Stimulated activated CD8-positive, alpha-beta memory T cell treated with anti-CD3 and anti-CD28 coated beads, Interleukin-12 subunit alpha, Interleukin-12 subunit beta, amount 100 ng/mL, for 4 hours (primary cell): ENCODE results near the gene RTN4RL1.
"Not testable (repeated sequence)": the region's sequence is repeated elsewhere in the genome, so short reads cannot be mapped to it uniquely, and the experiment has no call there.

Experiments
- DNase-seq: peaks from one replicate; pipeline ENCODE4 v3.0.0-alpha.2; 2020; ENCODE audit warnings: low read depth

RTN4RL1 gene

DNA sequence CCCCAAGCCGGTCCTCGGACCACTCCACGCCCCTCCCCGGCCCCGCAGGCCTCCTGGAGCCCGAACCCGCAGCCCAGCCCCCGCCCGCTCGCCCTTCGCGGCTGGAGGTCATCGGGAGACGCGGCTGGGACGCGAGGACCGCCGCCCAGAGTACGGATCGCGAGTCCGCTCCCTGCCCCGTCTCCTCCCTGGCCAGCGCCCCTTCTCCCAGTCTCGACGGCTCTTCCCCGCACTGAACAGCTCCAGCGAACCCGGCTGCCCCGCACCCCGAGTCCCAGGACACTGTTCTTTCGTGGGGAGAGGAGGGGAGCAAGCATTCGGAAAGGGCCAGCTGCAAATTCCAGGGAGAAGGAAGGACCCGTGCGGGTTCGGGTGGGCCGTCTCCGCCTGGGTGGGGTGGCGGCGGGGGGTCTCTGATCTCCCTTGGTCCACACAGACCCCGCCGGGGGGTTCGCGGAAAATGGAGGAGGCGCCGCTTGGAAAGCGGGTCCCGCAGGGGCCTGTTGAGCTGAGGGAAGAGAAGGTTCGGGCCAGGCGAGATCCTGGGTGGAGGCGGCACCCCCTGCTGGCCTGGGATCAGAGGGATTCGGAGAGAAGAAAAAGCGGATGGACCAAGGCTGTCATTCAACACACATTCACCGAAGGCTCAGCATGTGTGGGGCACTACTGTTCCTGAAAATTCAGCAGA is 632 bp upstream of the RTN4RL1 start:
- DNase-seq: no peak

DNA sequence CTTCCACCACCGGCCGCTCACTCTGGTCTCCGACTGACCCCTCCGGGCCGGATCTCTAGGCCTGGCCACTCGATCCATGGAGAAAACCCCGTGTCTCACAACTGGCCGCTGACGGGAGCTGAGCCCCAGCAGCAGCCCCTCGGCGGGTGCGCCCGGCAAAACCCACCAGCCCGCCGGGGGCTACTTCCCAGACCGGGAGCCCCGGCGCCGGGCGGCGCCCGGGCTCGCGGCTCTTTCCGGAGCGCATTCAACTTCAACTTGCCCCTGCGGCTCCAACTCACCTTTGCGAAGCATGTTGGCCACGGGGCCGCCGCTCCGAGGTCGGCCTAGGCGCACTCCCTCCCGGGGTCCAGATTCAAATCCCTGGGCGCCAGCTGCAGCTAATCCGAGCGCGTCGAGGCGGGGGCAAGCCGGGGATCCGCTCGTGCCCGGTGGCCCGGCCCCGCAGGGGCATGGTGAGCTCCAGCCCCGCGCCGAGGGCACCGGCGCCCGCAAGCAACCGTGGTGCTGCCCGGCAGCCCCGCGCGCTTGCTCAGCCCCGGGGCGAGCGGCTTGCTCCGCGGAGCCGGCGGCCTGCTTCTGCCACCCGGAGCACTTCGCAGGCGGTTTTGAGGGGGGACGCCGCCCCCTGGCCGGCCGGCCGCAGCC is 438 bp downstream of the RTN4RL1 start:
- no peak for DNase-seq

DNA sequence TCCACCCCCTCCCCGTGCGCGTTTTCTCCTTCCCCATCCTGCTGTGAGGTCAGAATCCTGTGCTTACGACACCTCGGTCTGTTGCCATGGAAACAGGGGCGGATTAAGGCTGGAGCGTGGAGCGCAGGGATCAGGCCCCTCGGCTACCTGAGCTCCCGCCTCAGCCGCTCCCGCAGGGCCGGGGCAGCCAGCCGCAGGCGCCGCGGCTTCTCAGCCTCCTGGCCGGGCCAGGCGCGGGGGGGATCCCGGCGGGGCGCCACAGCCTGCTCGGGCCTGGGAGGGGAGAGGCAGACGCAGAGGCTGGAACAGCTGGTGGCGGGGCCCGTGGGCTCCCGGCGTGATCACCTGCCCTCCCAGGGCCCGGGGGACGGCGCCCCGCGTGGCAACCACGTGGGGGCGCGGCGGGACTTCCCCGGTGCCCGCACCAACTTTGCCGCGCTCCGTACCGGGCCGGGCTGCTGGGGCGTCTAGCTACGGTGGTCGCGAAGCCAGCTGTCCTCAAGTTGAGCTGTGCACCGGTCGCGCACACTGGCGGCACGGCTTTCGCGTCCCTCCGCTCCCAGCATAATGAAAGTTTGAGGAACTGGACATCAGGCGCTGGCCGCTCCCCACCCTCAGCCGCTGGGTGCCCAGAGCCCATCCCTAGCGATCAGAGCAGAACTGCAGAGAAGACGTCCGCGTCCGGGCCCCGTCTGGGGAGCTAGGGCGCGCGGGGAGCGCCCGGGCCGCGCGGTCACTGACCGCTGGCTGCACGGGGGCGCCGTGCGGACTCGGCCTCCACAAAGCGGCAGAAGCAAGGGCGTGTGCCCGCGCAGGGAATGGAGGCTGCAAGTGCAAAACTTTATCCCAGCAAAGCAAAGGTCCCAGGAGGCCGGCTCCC is 1.2 kb downstream of the RTN4RL1 start:
- no peak for DNase-seq

DNA sequence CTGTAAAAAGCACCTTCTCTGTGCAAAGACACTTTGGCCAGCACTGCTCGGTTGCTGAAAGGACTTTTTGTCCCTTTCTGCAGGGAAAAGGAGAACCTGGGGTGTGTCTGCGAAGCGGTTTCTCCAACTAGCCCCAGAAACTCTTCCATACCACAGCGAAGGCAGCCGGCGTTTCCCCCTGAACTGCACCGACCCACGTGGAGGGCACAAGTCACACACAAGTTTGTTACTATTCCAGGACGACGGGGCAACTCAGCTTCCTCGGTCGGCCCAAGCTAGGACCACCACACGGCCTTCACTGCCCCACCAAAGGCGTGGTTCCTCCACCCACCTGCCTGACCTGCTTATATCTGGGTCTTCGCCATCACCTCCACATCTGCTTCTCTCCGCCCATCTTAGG is 1.9 kb downstream of the RTN4RL1 start:
- no peak for DNase-seq

DNA sequence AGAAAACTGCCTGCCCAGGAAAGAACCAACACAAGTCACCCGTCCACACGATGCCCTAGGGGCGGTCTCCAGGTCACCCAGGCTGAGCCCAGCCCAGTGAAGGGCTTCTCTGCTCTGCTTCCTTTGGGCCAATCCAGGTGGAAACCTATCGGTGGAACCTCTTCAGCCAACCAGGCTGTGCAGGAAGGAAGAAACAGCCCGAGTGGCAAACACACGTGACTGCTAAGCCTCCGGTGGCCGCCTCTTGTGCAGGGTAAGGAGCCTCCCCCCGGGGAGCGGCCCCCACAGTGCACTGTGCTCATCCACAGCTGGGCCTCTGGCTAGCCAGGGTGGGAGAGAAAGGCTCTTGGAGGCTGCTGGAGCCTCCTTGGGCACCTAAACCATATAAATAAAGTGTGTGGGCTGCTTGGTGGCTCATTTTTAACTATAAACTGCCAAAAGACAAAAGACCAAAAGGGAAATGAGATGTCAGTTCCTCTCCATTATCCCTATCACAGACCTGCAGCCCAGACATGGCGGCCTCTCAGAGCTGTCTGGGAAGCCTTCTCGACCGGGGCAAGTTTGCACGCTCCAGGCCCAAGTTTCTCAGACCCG is 2.4 kb downstream of the RTN4RL1 start:
- DNase-seq: no peak

DNA sequence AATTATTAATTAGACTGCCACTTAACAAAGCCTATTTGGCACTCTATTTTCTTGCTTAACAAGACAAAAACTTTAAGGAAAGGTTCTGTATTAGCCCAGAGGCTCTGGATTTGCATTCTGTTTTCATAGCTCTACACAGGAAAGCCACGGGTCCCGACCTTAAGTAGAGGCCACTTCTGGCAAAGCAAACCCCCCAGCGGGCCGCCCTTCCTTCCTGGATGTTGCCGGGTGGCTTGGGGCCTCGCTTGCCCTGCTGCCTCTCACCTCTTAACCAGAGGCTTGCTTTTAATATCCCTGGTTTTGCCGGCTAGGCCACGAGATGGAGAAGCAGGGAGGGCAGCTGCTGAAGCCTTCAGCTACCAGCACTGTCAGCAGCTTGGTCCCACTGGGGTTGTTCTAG is 4.4 kb downstream of the RTN4RL1 start:
- no peak for DNase-seq

DNA sequence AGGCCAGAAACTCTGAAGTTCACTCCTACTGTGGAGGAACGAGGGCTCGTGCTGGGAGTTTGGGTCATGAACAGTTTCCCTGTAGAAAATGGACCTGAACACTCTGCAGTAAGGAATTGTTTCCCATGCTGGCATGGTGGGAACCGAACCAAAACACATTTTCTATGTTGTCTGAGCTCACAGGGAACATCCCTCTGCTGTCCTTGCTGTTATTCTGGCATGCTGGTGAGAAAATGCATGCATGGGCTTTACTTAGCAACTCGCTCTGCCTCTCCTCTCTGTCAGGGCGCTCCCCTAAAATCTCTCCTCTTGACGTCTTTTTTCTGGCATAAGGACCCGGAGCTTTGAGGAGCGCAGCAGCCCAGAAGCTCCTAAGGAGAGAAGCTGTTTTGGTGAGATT is 5.4 kb downstream of the RTN4RL1 start:
- DNase-seq: no peak

DNA sequence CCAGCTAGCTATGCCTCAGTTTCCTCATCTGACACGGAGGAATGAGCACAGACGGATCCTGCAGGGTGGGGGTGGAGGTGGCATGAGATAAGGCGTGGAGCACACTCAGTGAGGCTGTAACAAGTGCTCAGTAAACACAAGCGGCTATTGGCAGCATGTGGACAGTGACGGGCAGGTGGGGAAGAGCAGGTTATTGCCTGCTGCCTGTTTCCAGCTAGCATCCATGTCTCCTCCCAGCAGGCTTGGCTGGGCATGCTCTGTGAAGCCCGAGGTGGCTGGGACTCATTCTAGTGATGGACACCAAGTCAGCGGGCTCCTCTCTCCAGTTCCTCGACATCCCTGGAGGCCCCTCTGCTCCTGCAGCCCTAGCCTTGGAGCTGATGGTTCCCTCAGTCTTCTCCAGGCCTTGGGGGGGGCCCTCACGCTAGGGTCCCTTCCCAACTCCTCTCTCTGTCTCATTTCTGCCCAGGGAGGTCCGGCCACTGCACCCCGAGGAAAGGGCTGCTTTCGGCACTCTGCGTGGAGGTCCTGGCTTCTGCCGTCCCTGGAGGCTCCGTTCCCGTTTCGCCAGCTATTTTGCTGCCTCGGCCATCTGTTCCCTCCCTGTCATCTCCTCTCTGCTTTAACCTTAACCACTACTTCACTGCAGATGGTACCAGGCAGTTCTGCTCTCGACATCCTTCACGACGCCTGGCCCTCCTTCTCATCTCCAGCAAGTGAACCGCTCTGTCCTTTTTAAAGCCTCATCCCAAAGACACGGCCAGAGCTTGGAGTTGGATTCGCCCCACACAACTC is 6.2 kb downstream of the RTN4RL1 start:
- DNase-seq: no peak

DNA sequence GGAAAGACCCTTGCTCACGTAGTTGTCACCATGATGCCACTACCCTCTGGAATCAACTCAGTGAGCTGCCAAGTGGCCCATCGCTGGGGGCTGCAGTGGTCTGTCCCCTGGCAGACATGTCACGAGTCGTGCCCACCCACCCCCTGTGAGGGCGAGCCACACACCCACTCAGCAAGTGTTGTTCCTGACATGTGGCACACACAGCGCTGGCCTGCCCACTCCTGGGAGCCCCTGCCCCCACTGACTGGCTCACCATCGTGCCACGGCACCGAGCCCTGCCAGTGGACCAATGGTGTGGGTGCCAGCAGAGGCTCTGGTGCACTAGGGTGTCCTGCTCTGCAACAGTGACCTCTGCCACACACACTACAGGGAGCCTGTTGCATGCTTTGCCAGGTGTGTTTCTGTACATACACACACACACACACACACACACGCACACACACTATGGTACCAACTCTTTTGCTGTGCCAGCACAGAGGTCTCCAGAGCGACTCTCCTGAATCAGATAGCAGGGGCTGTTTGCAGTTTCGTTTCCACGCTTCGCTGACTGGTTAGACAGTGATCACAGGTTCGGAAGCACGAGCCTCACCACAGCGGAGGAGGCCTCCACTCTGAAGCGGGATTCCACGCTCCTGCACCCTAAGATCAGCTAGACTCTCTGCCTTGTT is 7.7 kb downstream of the RTN4RL1 start:
- DNase-seq: no peak

DNA sequence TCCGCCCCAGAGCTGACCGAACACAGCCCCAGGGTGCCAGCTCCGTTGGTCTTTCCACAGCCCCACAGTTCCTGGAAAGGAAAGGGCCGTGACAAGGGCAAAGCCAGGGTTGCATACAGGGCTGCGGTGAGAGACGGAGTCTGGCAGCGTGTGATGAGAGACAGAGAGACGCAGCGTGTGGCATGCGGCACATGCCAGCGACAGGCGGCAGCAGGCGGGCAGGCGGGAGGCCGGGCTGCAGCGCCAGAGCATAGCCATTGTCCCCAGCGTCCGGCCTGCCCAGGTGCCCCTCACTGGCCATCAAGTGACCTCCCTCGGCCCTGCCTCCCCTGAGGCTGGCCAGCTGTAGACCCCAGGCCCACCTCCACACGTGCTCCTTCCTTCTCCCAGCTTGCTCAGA is 8.6 kb downstream of the RTN4RL1 start:
- DNase-seq: no peak

DNA sequence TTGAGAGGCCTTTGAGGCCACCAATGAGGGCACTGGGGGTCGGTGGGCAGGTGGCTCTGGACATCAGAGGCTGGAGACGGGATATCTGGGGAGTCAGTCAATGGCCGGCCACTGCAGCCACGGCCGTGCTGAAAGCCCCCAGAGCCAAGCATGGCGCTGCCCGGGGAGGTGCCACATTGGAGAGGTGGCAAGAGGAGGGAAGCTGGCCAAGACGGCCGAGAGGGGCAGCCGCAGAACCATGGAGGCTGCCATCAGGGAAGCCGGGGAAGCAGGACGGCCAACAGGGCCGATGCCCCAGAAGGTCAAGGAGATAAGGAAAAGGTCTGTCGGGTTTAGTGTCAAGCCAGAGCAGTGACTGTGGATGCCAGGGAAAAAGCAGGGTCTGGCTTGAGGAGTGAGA is 9.8 kb downstream of the RTN4RL1 start:
- DNase-seq: no peak

DNA sequence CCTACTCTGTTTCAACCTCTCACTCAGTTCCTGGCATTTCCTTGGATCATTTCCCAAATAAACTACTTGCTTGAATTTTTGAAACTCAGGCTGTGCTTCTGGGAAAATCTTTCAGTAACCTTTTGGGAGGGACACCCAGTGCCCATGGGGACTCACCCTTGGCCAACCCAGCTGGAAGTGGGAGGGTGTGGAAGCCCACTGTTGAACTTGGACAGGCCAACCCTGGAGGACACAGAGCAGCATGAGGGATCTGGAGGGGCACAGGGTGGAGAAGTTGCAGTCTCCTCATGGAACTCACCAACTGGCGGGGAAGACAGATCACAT is 11.2 kb downstream of the RTN4RL1 start:
- no peak for DNase-seq

DNA sequence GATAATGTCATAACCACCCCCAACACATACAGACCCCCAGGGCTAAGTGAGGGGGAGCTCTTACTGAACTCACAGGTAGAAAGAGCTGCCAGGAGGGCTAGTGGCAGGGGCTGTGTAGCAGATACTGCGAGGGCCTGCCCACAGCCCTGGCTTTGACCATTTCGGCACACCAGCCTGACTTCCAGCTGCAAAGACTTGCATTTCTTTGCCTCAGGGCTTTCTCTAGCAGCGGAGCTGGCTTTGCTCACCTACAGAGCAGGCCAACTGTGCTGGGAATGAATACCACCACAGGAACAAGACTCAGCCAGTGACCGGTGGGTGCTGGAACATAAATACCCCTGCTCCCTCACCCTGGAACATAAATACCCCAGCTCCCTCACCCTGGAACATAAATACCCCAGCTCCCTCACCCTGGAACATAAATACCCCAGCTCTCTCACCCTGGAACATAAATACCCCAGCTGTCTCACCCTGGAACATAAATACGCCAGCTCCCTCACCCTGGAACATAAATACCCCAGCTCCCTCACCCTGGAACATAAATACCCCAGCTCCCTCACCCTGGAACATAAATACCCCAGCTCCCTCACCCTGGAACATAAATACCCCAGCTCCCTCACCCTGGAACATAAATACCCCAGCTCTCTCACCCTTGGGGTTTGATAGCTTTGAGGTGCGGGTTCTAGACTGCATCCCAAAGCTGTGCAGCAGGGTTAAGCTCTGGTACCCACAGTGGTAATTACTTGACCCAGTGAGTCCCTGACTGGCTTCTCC is 11.7 kb downstream of the RTN4RL1 start:
- DNase-seq: not testable (repeated sequence)

DNA sequence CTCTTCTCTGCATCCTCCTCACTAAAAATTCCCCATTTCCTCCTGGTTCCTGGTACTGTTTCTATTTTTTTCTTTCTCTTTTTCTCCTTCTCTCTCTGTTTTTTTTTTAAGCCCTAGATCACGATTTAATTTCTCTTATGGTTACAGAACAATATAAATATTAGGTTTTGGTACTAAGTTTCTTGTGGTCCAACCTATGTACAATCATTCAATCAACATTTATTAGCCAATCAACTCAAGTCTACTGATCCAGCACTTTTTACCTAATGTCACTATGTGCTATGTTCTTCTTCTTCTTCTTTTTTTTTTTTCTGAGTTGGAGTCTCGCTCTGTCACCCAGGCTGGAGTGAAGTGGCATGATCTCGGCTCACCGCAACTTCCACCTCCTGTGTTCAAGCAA is 12.6 kb downstream of the RTN4RL1 start:
- no peak for DNase-seq

DNA sequence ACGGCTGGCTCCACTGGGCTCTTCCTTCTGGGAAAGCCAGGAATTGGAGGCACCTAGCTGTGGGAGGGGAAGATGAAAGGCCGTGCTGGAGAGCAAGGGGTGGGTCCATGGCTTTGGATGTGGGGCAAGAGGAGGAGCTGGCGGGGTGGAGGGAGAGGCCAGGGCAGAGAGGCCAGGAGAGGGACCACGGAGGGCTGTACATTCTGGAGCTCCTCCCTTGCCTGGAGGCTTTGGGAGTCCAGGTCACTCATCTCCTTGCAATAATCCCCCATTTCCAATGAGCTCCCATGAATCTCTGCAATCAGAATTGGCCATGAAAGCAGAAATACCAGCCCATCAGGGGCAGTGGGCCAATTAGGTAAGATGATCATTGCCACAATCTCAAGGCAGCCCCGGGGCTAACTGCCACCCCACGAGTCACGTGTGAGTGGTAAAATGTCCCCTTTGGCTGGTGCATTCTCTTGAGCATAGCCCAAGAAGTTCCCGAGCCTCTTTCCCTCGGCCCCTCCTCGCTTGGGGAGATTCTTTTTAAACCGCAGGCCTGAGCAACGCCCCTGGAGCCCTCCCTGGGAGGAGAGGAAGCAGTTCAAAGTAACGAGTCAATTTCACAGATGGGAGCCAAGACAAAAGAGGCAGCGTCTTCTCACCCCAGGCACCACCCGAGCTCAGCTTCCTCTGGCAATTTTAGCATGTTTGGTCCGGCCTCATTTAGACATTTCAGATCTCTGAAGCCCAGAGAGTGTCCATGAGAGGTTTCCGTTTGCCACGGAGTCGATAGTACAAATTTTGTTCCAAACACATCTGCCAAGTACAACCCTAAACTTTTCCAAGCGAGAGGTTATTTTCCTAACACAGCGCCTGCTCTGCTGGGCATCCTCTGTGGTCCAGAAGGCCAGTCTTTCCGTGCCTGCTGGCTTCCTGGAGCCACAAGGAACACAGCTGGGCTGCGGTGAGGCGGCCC is 13.4 kb downstream of the RTN4RL1 start:
- no peak for DNase-seq

DNA sequence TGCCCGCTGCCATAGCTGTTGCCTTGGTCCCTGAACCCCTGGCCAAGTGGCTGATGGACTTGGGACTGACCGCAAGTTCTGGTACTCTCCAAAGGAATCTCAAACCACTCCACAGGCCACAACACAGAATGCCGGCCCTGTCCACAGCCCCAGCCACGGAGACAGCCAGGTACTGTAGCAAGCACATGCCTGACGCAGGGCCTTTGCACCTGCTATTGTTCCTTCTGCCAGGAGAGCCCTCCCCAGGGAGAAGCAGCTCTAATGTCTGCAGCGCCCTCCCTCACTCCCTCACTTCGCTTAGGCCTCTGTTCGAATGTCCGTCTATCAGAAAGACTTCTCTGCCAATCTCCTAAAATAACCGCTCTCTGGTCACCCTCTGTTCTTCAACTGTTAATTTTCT is 15.4 kb downstream of the RTN4RL1 start:
- no peak for DNase-seq

DNA sequence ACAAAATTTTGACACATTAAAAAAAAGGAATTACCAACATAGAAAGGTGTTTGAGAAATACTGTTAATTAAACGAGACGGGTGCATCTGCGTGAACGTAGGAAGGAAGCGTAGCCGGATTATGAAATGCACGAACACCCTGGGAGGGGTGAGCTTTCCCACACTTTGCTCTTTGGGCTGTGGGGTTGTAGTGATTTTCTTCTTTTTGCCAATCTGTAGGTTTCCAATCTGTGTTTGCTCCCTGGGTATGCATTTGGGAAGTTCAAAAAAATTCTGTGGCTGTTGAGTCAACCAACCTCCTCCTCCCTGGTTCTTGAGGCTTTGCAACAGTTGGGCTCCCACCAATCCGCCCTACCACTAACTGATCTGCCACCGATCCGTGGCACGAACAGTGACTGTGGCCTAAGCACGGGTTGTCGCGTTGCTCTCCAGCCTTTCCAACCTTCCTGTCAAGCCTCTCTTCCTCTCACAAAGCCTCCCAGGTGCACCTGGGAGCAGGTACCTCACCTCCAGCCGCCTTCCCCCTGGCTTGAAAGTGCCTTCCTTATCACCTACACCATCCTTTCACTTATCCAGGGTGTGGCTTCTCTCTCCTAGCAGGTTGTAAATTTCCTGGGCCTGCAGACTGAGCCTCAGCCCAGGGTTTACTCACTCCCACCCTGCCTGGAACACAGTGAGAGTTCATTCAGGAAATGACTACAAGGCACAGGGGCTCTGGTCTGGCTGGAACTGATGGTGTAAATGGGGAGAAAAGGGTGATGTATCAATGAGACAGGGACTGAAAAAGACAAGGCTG is 16.6 kb downstream of the RTN4RL1 start:
- no peak for DNase-seq

DNA sequence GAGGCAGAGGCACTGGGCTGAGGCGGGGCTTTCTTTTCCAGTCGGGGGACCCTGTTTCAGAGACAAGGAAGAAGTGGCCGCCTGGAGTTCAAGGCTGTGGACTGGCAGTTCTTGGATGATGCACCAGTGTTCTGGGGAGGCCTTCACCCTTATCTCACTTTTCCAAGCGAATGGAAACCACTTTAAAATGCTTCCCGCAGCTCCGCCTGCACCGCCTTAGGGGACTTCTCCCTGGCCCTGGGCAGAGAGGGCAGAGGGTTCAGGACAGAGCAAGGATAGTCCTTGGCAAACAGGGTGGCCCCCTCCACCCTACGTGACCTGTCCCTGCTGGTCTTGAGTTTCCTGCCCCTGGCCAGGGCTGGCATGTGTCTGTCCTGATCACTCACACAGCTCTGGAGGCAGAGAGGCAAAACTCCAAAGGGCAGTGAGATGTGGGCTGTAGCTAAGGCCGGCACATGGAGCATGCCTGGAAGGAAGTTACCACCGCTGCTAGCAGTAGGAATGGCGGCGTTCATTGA is 20.6 kb downstream of the RTN4RL1 start:
- DNase-seq: no peak
